Stimulated activated CD8-positive, alpha-beta memory T cell treated with anti-CD3 and anti-CD28 coated beads, Interleukin-4, amount 100 ng/mL, for 4 hours (primary cell): ENCODE data around the gene EIF4G1.
"Not testable (repeated sequence)": the region's sequence is repeated elsewhere in the genome, so short reads cannot be mapped to it uniquely, and the experiment has no call there.

Experiments
- DNase-seq, 2 donors: peaks; one replicate each; pipeline ENCODE4 v3.0.0-alpha.2; 2020; ENCODE audit warnings: low read depth in 2 of 2, low spot score in 1 of 2

EIF4G1 gene

GRCh38 chr3:184334470-184335158 lies 20.2 kb downstream of the EIF4G1 start:
- no peak for DNase-seq

- DNase-seq, result no peak
Measured at GRCh38 chr3:184335291-184335660, 20.9 kb downstream of the EIF4G1 start.

- peak; percentile 68 to 77 for DNase-seq
Measured at GRCh38 chr3:184335661-184336546, 21.5 kb downstream of the EIF4G1 start.

- no peak for DNase-seq
Measured at GRCh38 chr3:184336547-184337398, 22.4 kb downstream of the EIF4G1 start.

GRCh38 chr3:184337399-184337714 lies 23.0 kb downstream of the EIF4G1 start, which contains the start of gene FAM131A:
Gene FAM131A, plus strand, starts transcription at chr3:184337600. Its CDS starts 31 bp downstream, at chr3:184337631.
- DNase-seq, result no peak

- DNase-seq, result no peak
Measured at GRCh38 chr3:184337981-184338380, 23.6 kb downstream of the EIF4G1 start.

GRCh38 chr3:184338511-184338945 lies 24.1 kb downstream of the EIF4G1 start:
- DNase-seq, result no peak

GRCh38 chr3:184339001-184339400 lies 24.6 kb downstream of the EIF4G1 start:
- DNase-seq, result no peak

- DNase-seq, result not testable (repeated sequence)
Measured at GRCh38 chr3:184339451-184340135, 25.2 kb downstream of the EIF4G1 start.

- DNase-seq, result no peak
Measured at GRCh38 chr3:184341925-184342324, 27.5 kb downstream of the EIF4G1 start.

GRCh38 chr3:184343200-184343876 lies 28.9 kb downstream of the EIF4G1 start:
- no peak for DNase-seq

GRCh38 chr3:184344579-184345316 lies 30.3 kb downstream of the EIF4G1 start:
- DNase-seq, result no peak

- no peak for DNase-seq
Measured at GRCh38 chr3:184345317-184346144, 31.1 kb downstream of the EIF4G1 start.

GRCh38 chr3:184346480-184347190 lies 32.2 kb downstream of the EIF4G1 start:
- no peak for DNase-seq

- DNase-seq, result no peak
Measured at GRCh38 chr3:184347321-184348056, 33.1 kb downstream of the EIF4G1 start.

- DNase-seq, result no peak
Measured at GRCh38 chr3:184348057-184348382, 33.6 kb downstream of the EIF4G1 start.
